RWPE2 (cell line): Measurements from ENCODE around the gene ISYNA1.
A peak's percentile ranks its signal among the peaks of the same experiment; 100 is the strongest.

Experiments used
- ATAC-seq: fragments of 200-7000 bp; cut with Tn5 transposase; 3 replicates; pipeline ENCODE4 v1.9.1; 2021; ENCODE audit warnings: low read depth
- DNase-seq: peaks from one replicate; pipeline ENCODE4 v3.0.0-alpha.2; 2020; ENCODE audit warnings: low spot score
- H3K27ac ChIP-seq: fragments of 450-650 bp; 2 replicates; pipeline ENCODE4 v1.5.1; 2017; ENCODE audit warnings: mild to moderate bottlenecking; ENCODE audit not compliant: poor library complexity, severe bottlenecking
- H3K27me3 ChIP-seq: fragments of 250-450 bp; sonication (Bioruptor Pico); 2 replicates; pipeline ENCODE4 v1.5.1; 2021; ENCODE audit warnings: mild to moderate bottlenecking, moderate library complexity; ENCODE audit not compliant: insufficient read depth, poor library complexity, severe bottlenecking
- H3K36me3 ChIP-seq: fragments of 250-450 bp; sonication (Bioruptor Pico); 2 replicates; pipeline ENCODE4 v1.5.1; 2020; ENCODE audit warnings: low read depth, mild to moderate bottlenecking, moderate library complexity
- H3K4me1 ChIP-seq: fragments of 250-450 bp; sonication (Bioruptor Pico); 2 replicates; pipeline ENCODE4 v1.5.1; 2021; ENCODE audit warnings: mild to moderate bottlenecking, moderate library complexity; ENCODE audit not compliant: insufficient read depth, poor library complexity, severe bottlenecking
- H3K4me3 ChIP-seq: fragments of 250-450 bp; sonication (Bioruptor Pico); 2 replicates; pipeline ENCODE4 v1.5.1; 2021; ENCODE audit warnings: mild to moderate bottlenecking, moderate library complexity; ENCODE audit not compliant: severe bottlenecking
- H3K9me3 ChIP-seq: fragments of 250-450 bp; sonication (Bioruptor Pico); 2 replicates; pipeline ENCODE4 v1.5.1; 2021; ENCODE audit warnings: mild to moderate bottlenecking, moderate library complexity; ENCODE audit not compliant: severe bottlenecking
- TF ChIP-seq, protein P1 (sequence below): fragments of 450-650 bp; IDR thresholded peaks from one replicate; pipeline ENCODE4 v1.5.1; 2017; ENCODE audit warnings: mild to moderate bottlenecking, moderate library complexity; ENCODE audit not compliant: poor library complexity, severe bottlenecking

Gene ISYNA1

DNA sequence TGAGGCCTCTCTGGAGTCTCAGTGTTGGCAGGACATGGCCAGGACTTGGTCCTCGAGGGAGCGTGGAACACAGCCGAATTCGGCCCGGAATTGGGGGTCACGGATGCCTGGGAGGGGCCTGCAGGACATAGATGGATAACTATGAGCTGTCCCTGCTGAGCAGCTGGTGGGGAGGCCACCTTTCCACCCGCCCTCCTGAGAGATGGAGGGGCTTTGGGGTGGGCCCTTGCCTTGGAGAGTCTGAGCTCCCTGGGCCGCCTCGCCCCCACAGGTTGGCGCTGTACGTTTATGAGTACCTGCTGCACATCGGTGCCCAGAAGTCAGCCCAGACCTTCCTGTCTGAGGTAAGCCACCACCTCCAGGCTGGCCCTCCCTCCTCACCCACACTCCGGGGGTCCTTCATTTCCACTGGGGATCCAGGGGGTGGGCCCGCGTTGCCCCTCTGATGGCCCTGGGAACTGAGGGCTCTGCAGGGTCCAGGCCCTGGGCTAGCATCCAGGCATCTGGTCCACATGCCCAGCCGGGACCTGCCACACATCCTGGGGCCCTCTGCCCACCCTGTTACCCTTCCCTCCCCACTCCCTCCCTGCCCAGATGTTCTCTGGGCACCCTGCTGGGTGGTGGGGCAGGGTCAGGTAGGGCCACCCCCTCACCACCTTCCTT is 10.7 kb downstream of the ISYNA1 start:
- DNase-seq (no peak), ATAC-seq (no peak)
- TF ChIP-seq, protein P1, sequence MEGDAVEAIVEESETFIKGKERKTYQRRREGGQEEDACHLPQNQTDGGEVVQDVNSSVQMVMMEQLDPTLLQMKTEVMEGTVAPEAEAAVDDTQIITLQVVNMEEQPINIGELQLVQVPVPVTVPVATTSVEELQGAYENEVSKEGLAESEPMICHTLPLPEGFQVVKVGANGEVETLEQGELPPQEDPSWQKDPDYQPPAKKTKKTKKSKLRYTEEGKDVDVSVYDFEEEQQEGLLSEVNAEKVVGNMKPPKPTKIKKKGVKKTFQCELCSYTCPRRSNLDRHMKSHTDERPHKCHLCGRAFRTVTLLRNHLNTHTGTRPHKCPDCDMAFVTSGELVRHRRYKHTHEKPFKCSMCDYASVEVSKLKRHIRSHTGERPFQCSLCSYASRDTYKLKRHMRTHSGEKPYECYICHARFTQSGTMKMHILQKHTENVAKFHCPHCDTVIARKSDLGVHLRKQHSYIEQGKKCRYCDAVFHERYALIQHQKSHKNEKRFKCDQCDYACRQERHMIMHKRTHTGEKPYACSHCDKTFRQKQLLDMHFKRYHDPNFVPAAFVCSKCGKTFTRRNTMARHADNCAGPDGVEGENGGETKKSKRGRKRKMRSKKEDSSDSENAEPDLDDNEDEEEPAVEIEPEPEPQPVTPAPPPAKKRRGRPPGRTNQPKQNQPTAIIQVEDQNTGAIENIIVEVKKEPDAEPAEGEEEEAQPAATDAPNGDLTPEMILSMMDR: no peak
- Histone ChIP-seq H3K4me3 (no peak overlapping the region), H3K27ac (no peak overlapping the region), H3K9me3 (no peaks in the 10 kb centered on the region), H3K4me1 (peaks cover 3% of the 10 kb centered on the region), H3K36me3 (no peaks in the 10 kb centered on the region), H3K27me3 (no peaks in the 10 kb centered on the region)

DNA sequence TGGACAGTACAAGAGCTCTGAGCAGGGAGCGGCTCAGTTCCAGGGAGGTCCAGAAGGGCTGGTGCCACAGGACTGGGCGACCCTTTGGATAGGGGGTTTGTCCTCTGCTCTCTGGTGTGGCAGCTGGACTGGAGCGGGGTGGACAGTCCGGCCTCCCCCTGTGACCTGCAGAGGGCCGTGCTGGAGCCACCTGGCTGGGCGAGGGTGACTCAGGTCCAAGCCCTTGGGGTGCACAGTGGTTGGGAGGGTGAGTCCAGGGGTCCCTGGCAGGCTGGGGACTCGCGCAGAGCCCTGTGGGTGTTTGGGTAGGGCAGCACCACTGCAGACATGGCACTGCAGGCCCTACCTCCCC is 11.5 kb downstream of the ISYNA1 start:
- no peak overlapping the region for H3K27ac ChIP-seq
- DNase-seq: no peak
- no peaks in the 10 kb centered on the region for H3K36me3 ChIP-seq

DNA sequence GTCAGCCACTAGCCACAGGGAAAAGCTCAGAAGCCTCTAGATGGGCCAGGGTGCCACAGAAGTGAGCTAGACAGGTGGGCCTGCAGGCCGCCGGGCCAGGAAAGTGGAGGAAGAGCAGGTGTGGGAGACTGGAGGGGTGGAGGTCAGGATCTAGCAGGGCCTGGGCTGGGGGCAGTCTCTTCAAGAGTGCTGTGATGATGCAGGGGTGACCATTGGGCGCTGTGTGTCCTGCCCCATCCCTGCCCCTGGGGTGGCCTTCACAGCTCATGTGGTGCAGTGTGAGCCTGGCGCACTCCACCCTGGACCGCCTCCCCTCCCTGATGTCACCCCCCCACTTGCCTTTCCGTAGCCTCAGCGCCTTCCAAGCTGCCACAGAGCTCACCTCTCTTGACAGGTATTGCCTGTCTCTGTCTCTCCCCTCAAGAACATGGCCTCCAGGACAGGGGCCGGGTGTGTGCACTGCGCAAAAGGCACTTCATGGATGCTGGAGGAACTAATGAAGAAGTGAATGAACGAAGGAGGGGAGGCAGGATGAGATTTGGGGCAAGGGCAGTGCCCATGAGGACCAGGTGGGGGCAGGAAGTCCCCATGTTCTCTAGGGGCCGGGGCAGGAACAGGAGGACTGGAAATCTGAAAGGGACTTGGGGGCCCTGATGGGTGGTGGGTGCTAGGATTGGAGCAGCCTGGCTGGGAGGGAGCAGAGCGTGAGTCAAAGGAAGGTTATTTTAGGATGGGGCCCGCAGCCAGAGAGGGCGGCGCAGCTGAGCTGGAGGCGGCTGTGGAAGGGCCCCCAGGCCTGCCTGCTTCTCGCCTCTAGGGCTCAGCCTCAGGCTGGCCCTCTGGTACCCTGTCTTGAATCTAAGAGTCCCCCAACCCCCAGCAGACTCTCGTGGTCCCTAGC is 12.2 kb downstream of the ISYNA1 start:
- DNase-seq: no peak
- TF ChIP-seq, protein P1: no peak
- peaks cover 3% of the 10 kb centered on the region for H3K4me1 ChIP-seq
- H3K9me3 ChIP-seq: no peaks in the 10 kb centered on the region
- no peak overlapping the region for H3K27ac ChIP-seq
- ATAC-seq: peak; percentile 51
- no peak overlapping the region for H3K4me3 ChIP-seq
- no peaks in the 10 kb centered on the region for H3K36me3 ChIP-seq
- H3K27me3 ChIP-seq: no peaks in the 10 kb centered on the region

More for the DNA sequence above, 11.5 kb downstream of the ISYNA1 start:
- Histone ChIP-seq H3K4me3 (no peak overlapping the region), H3K9me3 (no peaks in the 10 kb centered on the region), H3K27me3 (no peaks in the 10 kb centered on the region), H3K4me1 (peaks cover 3% of the 10 kb centered on the region)
- ATAC-seq: no peak
- TF ChIP-seq, protein P1: no peak

DNA sequence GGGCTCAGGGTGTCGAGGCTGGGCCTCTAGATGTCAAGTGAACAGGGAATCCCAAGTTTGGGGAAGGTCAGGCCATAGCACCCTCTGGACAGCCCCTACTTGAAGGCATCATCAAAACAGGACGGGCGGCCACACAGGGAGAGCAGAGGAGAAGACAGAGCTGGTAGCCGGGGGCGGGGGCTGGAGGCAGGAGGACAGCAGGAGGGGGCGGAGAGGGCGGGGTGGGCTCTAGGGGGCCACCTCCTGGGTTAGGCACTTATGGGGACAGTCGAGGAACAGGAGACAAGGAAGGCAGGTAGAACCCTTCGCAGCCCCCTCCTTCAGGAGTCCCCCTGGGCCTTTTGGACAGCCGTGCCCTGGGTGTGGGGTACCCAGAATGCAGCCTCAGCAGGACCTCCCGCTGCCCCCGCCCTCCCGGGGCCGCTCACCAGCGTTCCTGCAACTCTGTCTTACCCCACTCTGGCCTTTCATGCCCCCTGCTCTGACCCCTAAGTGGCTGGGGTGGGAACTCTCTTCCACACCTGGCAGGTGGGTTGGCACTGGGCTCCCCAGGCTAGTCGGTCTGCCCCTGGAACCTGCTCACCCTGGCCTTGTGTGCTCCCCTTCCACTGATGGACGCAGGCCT is 12.9 kb downstream of the ISYNA1 start:
- no peak for DNase-seq
- Histone ChIP-seq H3K4me1 (peaks cover 6% of the 10 kb centered on the region), H3K9me3 (no peaks in the 10 kb centered on the region), H3K4me3 (no peak overlapping the region), H3K27ac (no peak overlapping the region), H3K36me3 (no peaks in the 10 kb centered on the region), H3K27me3 (no peaks in the 10 kb centered on the region)
- no peak for ATAC-seq
- TF ChIP-seq, protein P1: no peak
